ENCODE measurements around the gene TREML1. TPM values are rescaled to one million over a fixed set of nuclear protein-coding genes. Genes with fewer than 3 reads are reported as not detected.

Gene TREML1
- polyA plus RNA-seq, 3 donors, result 0.65 to 3.6 (median 2.6) TPM

DNA sequence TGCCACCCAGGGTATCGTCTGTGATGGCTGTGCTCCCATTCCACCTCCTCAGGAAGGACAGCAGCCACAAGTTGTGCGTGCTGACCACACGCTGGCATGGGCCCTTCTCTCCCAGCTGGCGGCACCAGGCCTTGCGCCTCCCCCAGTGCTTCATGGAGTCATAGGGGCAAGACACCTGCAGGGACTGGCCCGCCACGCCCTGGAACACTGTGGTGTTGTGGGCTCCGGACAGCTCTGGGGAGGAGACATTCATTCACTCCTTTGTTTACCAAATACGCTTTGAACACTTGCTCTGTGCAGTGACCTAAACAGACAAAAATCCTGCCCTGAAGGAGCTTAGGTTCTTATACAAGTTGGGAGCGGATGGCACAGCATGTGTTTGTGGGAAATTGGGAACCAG, 7.2 kb upstream of the TREML1 start:
- H3K4me1 Mint-ChIP-seq, result peaks cover 43% of the 10 kb centered on the region
- H3K27ac ChIP-seq (ENCODE audit: low read depth in 1 of 2, low read length in 2 of 2), result no peak overlapping the region
- TF ChIP-seq, protein P1, sequence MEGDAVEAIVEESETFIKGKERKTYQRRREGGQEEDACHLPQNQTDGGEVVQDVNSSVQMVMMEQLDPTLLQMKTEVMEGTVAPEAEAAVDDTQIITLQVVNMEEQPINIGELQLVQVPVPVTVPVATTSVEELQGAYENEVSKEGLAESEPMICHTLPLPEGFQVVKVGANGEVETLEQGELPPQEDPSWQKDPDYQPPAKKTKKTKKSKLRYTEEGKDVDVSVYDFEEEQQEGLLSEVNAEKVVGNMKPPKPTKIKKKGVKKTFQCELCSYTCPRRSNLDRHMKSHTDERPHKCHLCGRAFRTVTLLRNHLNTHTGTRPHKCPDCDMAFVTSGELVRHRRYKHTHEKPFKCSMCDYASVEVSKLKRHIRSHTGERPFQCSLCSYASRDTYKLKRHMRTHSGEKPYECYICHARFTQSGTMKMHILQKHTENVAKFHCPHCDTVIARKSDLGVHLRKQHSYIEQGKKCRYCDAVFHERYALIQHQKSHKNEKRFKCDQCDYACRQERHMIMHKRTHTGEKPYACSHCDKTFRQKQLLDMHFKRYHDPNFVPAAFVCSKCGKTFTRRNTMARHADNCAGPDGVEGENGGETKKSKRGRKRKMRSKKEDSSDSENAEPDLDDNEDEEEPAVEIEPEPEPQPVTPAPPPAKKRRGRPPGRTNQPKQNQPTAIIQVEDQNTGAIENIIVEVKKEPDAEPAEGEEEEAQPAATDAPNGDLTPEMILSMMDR (IDR thresholded peaks at IDR 0.05), result no peak
- H3K36me3 ChIP-seq (replicated peaks in 1 of 2; ENCODE audit: control insufficient read depth in 1 of 2, insufficient read depth in 2 of 2, low read length in 2 of 2), result no peaks in the 10 kb centered on the region
- H3K4me2 ChIP-seq (replicated peaks; ENCODE audit: extremely low read depth, low read length, poor library complexity, severe bottlenecking), result peak overlapping the region; percentile 45
- H2AFZ ChIP-seq (ENCODE audit: insufficient read depth, low read depth, low read length, poor library complexity, severe bottlenecking), result peak overlapping the region; percentile 66
- no peaks in the 10 kb centered on the region for H4K20me1 ChIP-seq (ENCODE audit: insufficient read depth, low read length)
- H3K9me3 Mint-ChIP-seq, result peaks cover 0 to 6% (median 2%) of the 10 kb centered on the region in 7 donors
- peaks cover 1 to 8% (median 2%) of the 10 kb centered on the region in 3 donors for H3K27me3 Mint-ChIP-seq (ENCODE audit: low read depth in 3 of 3)
- peaks cover 36 to 42% of the 10 kb centered on the region in 2 donors for H3K4me1 ChIP-seq (ENCODE audit: control insufficient read depth in 1 of 2, insufficient read depth in 2 of 2, low read length in 2 of 2)
- no peak overlapping the region for H3K9ac ChIP-seq (ENCODE audit: insufficient read depth, low read length, poor library complexity, severe bottlenecking)
- no peak overlapping the region for H3K4me3 Mint-ChIP-seq
- H3K36me3 Mint-ChIP-seq, result peaks cover 0 to 2% of the 10 kb centered on the region in 2 donors
- intact Hi-C loops (cut with micrococcal nuclease), result no loop called here
- DNase-seq, result no peak
- H3K27ac Mint-ChIP-seq, result peak overlapping the region in 2 of 7 donors; percentile 18 to 25
- no peaks in the 10 kb centered on the region for H3K27me3 ChIP-seq (ENCODE audit: control insufficient read depth in 2 of 2, insufficient read depth in 2 of 2, low read length in 2 of 2)
- peak overlapping the region in 1 of 3 experiments; percentile 35 for H3K4me3 ChIP-seq (replicated peaks in 1 of 3; ENCODE audit: low read depth in 2 of 3, low read length in 3 of 3)
- no peaks in the 10 kb centered on the region for H3K79me2 ChIP-seq (ENCODE audit: insufficient read depth, low read length)
- 84% methylated on average over 6 of the region's 10 CpGs for WGBS (ENCODE audit: insufficient coverage)
- no peaks in the 10 kb centered on the region for H3K9me3 ChIP-seq (replicated peaks in 1 of 2; ENCODE audit: control insufficient read depth in 1 of 2, insufficient read depth in 1 of 2, low read length in 2 of 2)

DNA sequence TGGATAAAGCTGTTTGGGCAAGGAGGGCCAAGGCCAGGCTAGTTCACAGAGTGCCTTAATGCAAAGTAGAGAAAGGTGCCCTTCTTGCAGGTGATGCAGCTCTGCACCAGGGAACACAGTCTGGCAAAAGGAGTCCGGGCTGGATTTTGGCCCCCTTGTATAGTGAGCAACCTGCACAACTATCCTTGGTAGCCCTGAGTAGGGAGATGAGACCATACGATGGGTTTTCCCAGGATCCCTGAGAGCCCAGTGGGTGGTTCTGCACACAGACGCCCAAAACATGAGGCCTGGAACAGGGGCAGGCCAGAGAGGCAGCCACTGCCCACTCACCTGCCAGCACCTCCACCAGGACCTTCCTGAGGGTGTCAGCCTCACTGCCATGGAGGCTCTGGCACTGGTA, 6.8 kb upstream of the TREML1 start:
- H3K4me3 ChIP-seq (replicated peaks in 1 of 3; ENCODE audit: low read depth in 2 of 3, low read length in 3 of 3), result no peak overlapping the region
- Mint-ChIP-seq H3K4me3 (no peak overlapping the region), H3K4me1 (peaks cover 44% of the 10 kb centered on the region), H3K27ac (peak overlapping the region in 1 of 7 donors; percentile 17), H3K36me3 (peaks cover 0 to 2% of the 10 kb centered on the region in 2 donors), H3K27me3 (ENCODE audit: low read depth in 3 of 3) (peaks cover 1 to 8% (median 2%) of the 10 kb centered on the region in 3 donors), H3K9me3 (peaks cover 0 to 6% (median 2%) of the 10 kb centered on the region in 7 donors)
- TF ChIP-seq, protein P1 (IDR thresholded peaks at IDR 0.05), result no peak
- H3K79me2 ChIP-seq (ENCODE audit: insufficient read depth, low read length), result no peaks in the 10 kb centered on the region
- H2AFZ ChIP-seq (ENCODE audit: insufficient read depth, low read depth, low read length, poor library complexity, severe bottlenecking), result no peak overlapping the region
- no peak overlapping the region for H3K4me2 ChIP-seq (replicated peaks; ENCODE audit: extremely low read depth, low read length, poor library complexity, severe bottlenecking)
- intact Hi-C loops (cut with micrococcal nuclease), result no loop called here
- DNase-seq, result no peak
- no peaks in the 10 kb centered on the region for H4K20me1 ChIP-seq (ENCODE audit: insufficient read depth, low read length)
- H3K27ac ChIP-seq (ENCODE audit: low read depth in 1 of 2, low read length in 2 of 2), result no peak overlapping the region
- no peak overlapping the region for H3K9ac ChIP-seq (ENCODE audit: insufficient read depth, low read length, poor library complexity, severe bottlenecking)
- H3K4me1 ChIP-seq (ENCODE audit: control insufficient read depth in 1 of 2, insufficient read depth in 2 of 2, low read length in 2 of 2), result peaks cover 36 to 43% of the 10 kb centered on the region in 2 donors
- WGBS (ENCODE audit: insufficient coverage), result 100% methylated on average over 3 of the region's 3 CpGs
- no peaks in the 10 kb centered on the region for H3K27me3 ChIP-seq (ENCODE audit: control insufficient read depth in 2 of 2, insufficient read depth in 2 of 2, low read length in 2 of 2)
- H3K9me3 ChIP-seq (replicated peaks in 1 of 2; ENCODE audit: control insufficient read depth in 1 of 2, insufficient read depth in 1 of 2, low read length in 2 of 2), result no peaks in the 10 kb centered on the region
- no peaks in the 10 kb centered on the region for H3K36me3 ChIP-seq (replicated peaks in 1 of 2; ENCODE audit: control insufficient read depth in 1 of 2, insufficient read depth in 2 of 2, low read length in 2 of 2)
